Activated CD4-positive, CD25-positive, alpha-beta regulatory T cell treated with anti-CD3 and anti-CD28 coated beads, Interleukin-2, amount 50 U/mL, for 24 hours (primary cell): ENCODE data around the gene SSX2IP.
A peak's percentile ranks its signal among the peaks of the same experiment; 100 is the strongest.
"Not testable (repeated sequence)": the region's sequence is repeated elsewhere in the genome, so short reads cannot be mapped to it uniquely, and the experiment has no call there.

Experiments used
- ATAC-seq, 2 donors: fragments of 150-1000 bp; cut with Tn5 transposase; one replicate each; pipeline ENCODE4 v1.10.0; 2021; ENCODE audit warnings: mild to moderate bottlenecking in 1 of 2, moderate library complexity in 1 of 2

The SSX2IP gene

DNA sequence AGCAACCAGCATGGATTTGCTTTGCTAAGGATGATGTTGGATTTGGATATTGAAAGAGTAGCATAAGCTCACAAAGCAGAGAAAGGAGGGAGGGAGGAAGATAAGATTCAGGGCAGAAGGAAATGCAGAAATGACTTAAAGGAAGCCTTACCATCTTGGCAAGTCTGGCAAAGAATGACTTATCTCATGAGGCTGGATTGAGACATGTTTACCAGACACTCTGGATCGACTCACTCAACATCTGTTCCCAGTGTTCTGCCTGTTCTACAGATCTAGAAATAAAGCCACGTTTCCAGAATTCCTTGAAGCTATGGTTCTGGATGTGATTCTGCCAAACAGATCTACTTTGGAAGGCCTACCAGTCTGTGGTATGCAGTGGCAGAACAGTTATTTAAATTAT is 77.2 kb downstream of the SSX2IP start:
- ATAC-seq = no peak

GRCh38 chr1:84611796-84612195 is 78.5 kb downstream of the SSX2IP start:
- ATAC-seq = no peak

DNA sequence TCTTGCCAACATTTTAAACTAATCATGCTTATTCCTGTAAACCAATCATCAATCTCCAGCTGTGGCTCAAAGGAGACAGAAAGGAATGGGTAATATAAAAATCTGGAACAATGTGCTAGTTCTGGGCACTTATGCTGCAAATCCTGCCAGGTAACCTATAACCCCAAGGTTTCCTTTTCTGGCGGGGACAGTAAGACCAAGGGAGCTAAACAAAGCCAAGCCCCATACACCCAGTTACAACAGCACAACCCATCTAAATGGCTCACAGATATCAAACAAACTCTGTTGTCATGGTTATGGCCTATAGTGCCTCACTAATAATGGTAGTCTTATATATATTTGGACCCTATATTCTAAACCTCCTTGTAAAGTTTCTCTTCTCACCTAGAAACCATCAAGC is 79.2 kb downstream of the SSX2IP start:
- ATAC-seq = no peak

DNA sequence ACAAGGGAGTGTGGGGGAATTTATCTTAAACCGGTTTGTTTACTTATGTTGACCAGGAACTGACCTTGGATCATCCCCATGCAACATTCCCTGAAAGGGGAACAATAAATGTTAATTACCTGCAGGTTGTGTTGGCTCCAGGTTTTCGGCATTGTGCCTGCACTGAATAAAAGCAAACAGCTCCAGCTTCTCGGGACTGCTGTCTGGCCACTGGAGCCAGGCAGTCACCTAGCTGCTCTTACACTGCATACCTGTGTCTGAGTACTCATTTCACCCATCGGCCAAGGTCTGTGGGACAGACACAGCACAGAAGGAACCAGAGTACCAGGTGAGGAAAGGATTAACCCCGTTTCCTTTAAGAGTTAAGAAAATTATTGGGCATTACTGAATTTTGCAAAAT is 83.3 kb downstream of the SSX2IP start:
- ATAC-seq = no peak

DNA sequence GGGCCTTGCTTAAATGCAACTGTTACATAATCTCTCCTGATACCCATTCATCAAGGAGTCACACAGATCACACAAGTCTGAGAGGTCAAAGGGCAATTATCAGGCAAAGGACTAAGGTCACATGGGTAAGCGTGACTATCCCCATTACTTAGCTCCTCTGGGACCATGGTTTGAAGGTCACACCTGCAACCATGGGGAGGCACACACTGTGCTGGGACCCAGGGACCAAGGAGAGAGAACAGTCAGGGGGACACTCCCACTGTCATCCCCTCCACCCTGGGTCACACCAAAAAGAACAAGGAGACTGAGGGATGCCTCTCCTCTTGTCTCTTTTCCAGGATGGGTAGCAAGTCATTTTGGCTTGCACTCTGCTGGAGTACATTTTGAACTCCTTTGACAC is 85.1 kb downstream of the SSX2IP start:
- no peak for ATAC-seq

GRCh38 chr1:84603941-84604830 is 86.1 kb downstream of the SSX2IP start:
- no peak for ATAC-seq

- no peak for ATAC-seq
Observed at GRCh38 chr1:84603223-84603622, 87.0 kb downstream of the SSX2IP start.

GRCh38 chr1:84600796-84601195 is 89.5 kb downstream of the SSX2IP start:
- ATAC-seq = no peak

DNA sequence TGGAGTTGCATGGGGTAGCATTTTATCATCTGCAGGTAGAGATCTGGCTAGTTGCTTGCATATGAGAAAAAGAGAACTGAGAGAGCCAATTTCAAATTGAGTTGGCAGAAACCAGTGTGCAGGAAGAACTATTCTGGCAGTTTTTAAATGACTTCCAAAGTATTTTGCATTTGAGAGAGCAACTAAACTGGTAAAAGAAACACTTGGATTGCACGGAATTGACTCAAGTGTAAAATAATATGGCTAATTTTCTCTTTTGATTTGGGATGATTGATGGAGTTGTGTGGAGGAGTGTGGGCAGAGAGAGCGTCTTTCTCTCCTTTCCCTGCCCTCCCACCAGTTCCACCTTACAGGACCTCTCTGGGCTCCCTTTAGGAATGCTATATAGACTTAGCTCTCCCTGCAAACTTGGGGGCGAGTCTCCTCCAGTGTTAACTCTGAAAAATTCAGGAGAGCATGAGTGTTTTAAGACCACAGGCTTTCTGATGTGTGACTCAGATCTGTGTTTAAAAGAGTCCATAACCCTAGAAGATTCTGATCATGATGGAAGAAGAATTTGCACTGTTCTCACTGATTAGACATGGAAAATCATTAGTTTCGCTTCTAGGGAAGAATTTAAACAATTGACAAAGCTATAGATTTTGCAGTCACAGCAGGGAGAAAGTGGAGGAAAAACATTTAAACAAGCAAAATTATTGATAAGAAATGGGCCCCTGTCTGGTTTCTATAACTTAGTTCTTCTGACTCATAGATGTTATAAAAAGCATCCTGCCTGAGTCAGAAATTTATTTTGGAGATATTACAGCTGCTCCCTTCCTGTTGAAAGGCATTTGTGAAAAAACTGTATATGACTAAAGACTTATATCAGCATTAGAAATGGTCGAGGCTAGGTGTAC is 91.2 kb downstream of the SSX2IP start:
- ATAC-seq = peak; percentile 87 to 93

- no peak for ATAC-seq
Observed at GRCh38 chr1:84598418-84598817, 91.8 kb downstream of the SSX2IP start.

GRCh38 chr1:84597011-84597410 is 93.2 kb downstream of the SSX2IP start:
- no peak for ATAC-seq

DNA sequence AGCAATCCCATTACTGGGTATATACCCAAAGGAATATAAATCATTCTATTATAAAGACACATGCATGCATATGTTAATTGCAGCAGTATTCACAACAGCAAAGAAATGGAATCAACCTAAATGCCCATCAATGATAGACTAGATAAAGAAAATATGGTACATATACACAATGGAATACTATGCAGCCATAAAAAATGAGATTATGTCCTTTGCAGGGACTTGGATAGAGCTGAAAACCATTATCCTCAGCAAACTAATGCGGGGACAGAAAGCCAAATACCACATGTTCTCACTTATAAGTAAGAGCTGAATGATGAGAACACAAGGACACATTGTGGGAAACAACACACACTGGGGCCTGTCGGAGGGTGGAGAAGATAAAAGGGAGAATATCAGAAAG is 95.3 kb downstream of the SSX2IP start:
- not testable (repeated sequence) for ATAC-seq
